Activated CD8-positive, alpha-beta T cell treated with anti-CD3 and anti-CD28 coated beads, Interleukin-2, amount 10 ng/mL, durations not matched to agents 7 days and 5 days (primary cell): ENCODE data around the gene HLA-DPA1. TPM values are rescaled to one million over a fixed set of nuclear protein-coding genes. Genes with fewer than 3 reads are reported as not detected.
A peak's percentile ranks its signal among the peaks of the same experiment; 100 is the strongest.

Source experiments
- ATAC-seq: fragments of 150-1000 bp; cut with Tn5 transposase; one replicate; pipeline ENCODE4 v1.10.0; 2021; ENCODE audit warnings: moderate library complexity
- CTCF ChIA-PET: fragments of 350-600 bp; sonication (Branson Sonifier 250); formaldehyde crosslinking; loops from one replicate; lab custom pipeline; 2021; ENCODE audit warnings: antibody characterized with exemption; lab: Charles Lee
- POLR2A ChIA-PET: fragments of 350-600 bp; sonication (Branson Sonifier 250); formaldehyde crosslinking; loops from one replicate; lab custom pipeline; 2021; ENCODE audit warnings: antibody characterized with exemption; lab: Charles Lee
- DNase-seq: peaks from one replicate; pipeline ENCODE4 v3.0.0-alpha.2; 2020
- H3K27ac Mint-ChIP-seq: one replicate; pipeline ENCODE4 v1.8.0; 2021; ENCODE audit warnings: mild to moderate bottlenecking, mixed read lengths
- H3K27me3 Mint-ChIP-seq: one replicate; pipeline ENCODE4 v1.8.0; 2021; ENCODE audit warnings: low read depth, mixed read lengths
- H3K36me3 Mint-ChIP-seq: one replicate; pipeline ENCODE4 v1.8.0; 2021; ENCODE audit warnings: low read depth, mixed read lengths
- H3K4me1 Mint-ChIP-seq: one replicate; pipeline ENCODE4 v1.8.0; 2021; ENCODE audit warnings: low read depth, mixed read lengths
- H3K4me3 Mint-ChIP-seq: one replicate; pipeline ENCODE4 v1.8.0; 2021; ENCODE audit warnings: mild to moderate bottlenecking, mixed read lengths
- H3K9me3 Mint-ChIP-seq: one replicate; pipeline ENCODE4 v1.8.0; 2022; ENCODE audit warnings: mixed read lengths; ENCODE audit not compliant: insufficient read depth
- total RNA-seq, 2 experiments: library from RNA; stranded (reverse); gene quantifications; one replicate each; pipeline ENCODE4 v1.2.3, GENCODE V29; 2021

The HLA-DPA1 gene
- total RNA-seq = 10 to 100 TPM; 39.1 to 40.0 TPM

DNA sequence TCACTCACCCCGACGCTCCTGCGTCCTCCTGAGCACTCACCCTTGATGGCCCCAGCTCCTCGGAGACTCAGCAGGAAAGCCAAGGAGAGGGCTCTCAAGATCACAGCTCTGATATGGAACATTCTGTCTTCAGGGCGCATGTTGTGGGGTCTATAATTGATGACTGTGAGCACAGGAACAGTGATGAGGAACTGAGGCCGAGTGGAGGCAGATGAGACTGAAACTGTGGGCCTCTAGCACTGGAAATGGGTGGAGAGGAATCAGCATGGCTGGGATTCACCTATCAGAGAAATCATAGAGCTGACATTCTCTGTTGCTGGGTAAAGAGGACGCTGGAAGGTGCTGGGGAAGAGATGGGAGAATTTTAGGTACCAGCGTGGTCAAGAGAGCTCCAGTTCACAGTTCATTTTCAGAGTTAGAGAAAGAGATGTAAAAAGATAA is at the start of gene HLA-DPA1:
TSS of gene HLA-DPA1 (minus strand) at position 219 of the 441 bp plus-strand sequence.
- Mint-ChIP-seq H3K27ac (peak within 1 kb of the TSS; percentile 12), H3K4me1 (peaks cover 43% of the 10 kb centered on the region), H3K4me3 (peak within 1 kb of the TSS; percentile 76), H3K9me3 (no peaks in the 10 kb centered on the region), H3K27me3 (peaks cover 6% of the 10 kb centered on the region), H3K36me3 (peaks cover 3% of the 10 kb centered on the region)
- DNase-seq (peak; percentile 64), ATAC-seq (peak; percentile 74)
- ChIA-PET CTCF (interaction anchor here (0.8 to 2.8 kb wide), 8 partner anchors 9 to 176 kb away, joined by 3 to 12 read pairs (median 4); no protein-coding TSS in a partner anchor), POLR2A (interaction anchor here (0.6 to 2.3 kb wide), 3 partner anchors 41 to 102 kb away, joined by 3 to 6 read pairs (median 3); no protein-coding TSS in a partner anchor)

GRCh38 chr6:33123181-33123580 is 49.7 kb upstream of the HLA-DPA1 start:
- H3K27ac Mint-ChIP-seq = no peak overlapping the region
- DNase-seq = no peak
- no peak for ATAC-seq
- H3K4me3 Mint-ChIP-seq = no peak overlapping the region
- H3K36me3 Mint-ChIP-seq = peaks cover 2% of the 10 kb centered on the region
- ChIA-PET POLR2A (no interaction called here), CTCF (interaction anchor here (0.6 to 9.5 kb wide), 12 partner anchors 9 to 125 kb away, joined by 3 to 135 read pairs (median 12); no protein-coding TSS in a partner anchor)
- H3K27me3 Mint-ChIP-seq = peaks cover 34% of the 10 kb centered on the region
- H3K4me1 Mint-ChIP-seq = peaks cover under 1% of the 10 kb centered on the region
- peaks cover 6% of the 10 kb centered on the region for H3K9me3 Mint-ChIP-seq

- H3K9me3 Mint-ChIP-seq = peaks cover 6% of the 10 kb centered on the region
- DNase-seq = no peak
- peaks cover 47% of the 10 kb centered on the region for H3K27me3 Mint-ChIP-seq
- H3K27ac Mint-ChIP-seq = no peak overlapping the region
- no peak overlapping the region for H3K4me3 Mint-ChIP-seq
- POLR2A ChIA-PET = interaction anchor here (1.3 kb wide), 1 partner anchor 152 kb away, joined by 5 read pairs; the partner anchor contains the start of genes RPS18 and VPS52
- peaks cover 13% of the 10 kb centered on the region for H3K4me1 Mint-ChIP-seq
- H3K36me3 Mint-ChIP-seq = peaks cover 2% of the 10 kb centered on the region
- ATAC-seq = no peak
- CTCF ChIA-PET = interaction anchor here (0.8 to 5.7 kb wide), 20 partner anchors 9 to 289 kb away, joined by 3 to 60 read pairs (median 4); partner anchors contain the start of genes RPS18 and VPS52
Measured at GRCh38 chr6:33120001-33120400, 46.6 kb upstream of the HLA-DPA1 start.

DNA sequence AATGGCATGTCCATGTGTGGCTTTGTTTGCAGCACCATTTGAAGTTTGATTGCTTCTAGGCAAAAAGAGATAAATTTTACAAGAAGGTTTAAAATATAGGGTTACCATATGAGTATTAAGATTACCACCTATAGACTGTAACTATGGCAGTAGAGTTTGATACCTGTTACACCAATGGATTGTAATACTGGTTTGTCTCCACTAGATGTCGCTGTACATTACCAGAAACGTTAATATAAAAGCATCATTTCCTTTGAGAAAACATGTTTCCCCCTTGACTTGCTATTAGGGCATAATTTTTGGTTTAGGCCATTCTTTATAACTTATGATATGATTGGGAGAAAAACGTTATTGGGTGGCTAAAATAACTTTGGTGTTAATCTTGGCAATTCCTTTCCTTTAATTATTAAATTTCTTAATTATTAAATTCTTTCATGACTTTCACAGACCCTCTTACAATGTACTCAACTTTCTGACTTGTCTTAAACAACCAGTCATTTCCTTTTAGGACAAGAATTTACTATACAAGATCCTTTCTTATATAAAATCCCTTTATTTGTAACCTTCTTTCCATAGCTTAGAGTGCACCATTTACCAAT is 45.2 kb upstream of the HLA-DPA1 start:
- ChIA-PET POLR2A (no interaction called here), CTCF (interaction anchor here (0.7 to 5.7 kb wide), 19 partner anchors 8 to 153 kb away, joined by 3 to 60 read pairs (median 4); partner anchors contain the start of genes RPS18 and VPS52)
- DNase-seq (peak; percentile 51), ATAC-seq (peak; percentile 61)
- H3K4me3 Mint-ChIP-seq = no peak overlapping the region
- H3K27me3 Mint-ChIP-seq = peaks cover 52% of the 10 kb centered on the region
- H3K27ac Mint-ChIP-seq = no peak overlapping the region
- peaks cover 2% of the 10 kb centered on the region for H3K9me3 Mint-ChIP-seq
- peaks cover 17% of the 10 kb centered on the region for H3K4me1 Mint-ChIP-seq
- H3K36me3 Mint-ChIP-seq = no peaks in the 10 kb centered on the region

- ChIA-PET CTCF (interaction anchor here (0.7 to 5.7 kb wide), 9 partner anchors 8 to 131 kb away, joined by 3 to 60 read pairs (median 5); no protein-coding TSS in a partner anchor), POLR2A (no interaction called here)
- Mint-ChIP-seq H3K27ac (no peak overlapping the region), H3K27me3 (peaks cover 58% of the 10 kb centered on the region), H3K4me1 (peaks cover 18% of the 10 kb centered on the region), H3K4me3 (no peak overlapping the region), H3K9me3 (no peaks in the 10 kb centered on the region), H3K36me3 (no peaks in the 10 kb centered on the region)
- no peak for DNase-seq
- no peak for ATAC-seq
Measured at GRCh38 chr6:33117811-33118277, 44.4 kb upstream of the HLA-DPA1 start.

DNA sequence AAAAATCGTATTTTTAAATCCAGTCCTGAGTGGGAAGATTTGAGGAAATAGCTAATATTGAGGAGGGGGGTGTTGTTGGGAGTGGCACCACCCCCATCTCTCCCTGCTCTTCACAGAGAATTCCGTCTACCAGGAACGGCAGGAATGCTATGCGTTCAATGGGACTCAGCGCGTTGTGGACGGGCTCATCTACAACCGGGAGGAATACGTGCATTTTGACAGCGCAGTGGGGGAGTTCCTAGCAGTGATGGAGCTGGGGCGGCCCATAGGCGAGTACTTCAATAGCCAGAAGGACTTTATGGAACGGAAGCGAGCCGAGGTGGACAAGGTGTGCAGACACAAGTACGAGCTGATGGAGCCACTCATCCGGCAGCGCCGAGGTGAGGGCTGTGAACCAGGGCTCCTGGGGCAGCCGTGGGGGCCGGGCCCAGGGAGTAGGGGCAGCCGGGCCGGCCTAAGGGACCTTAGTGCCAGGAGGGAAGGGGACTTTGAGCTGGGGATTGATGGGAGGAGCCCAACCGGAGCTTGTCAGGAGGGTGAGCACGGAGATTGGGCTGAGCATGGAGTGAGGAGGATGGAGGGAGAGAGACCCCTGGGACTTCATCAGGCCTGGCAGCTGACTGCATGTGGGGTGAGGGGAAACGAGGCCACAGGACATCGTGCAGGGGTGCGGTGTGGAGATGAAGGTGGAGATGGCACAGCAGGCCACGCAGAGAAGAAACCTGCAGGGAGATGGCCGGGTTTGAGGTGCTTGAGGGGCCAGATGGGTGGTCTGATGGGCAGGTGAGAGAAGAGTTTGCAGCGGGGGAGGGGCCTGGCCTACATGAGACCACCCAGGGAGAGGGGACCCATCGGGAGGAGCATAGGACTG is 43.6 kb upstream of the HLA-DPA1 start:
- Mint-ChIP-seq H3K27me3 (peaks cover 63% of the 10 kb centered on the region), H3K9me3 (no peaks in the 10 kb centered on the region), H3K36me3 (no peaks in the 10 kb centered on the region), H3K27ac (no peak overlapping the region), H3K4me3 (no peak overlapping the region), H3K4me1 (peaks cover 18% of the 10 kb centered on the region)
- ChIA-PET POLR2A (no interaction called here), CTCF (interaction anchor here (1.2 to 5.7 kb wide), 6 partner anchors 9 to 132 kb away, joined by 3 to 60 read pairs (median 6); no protein-coding TSS in a partner anchor)
- no peak for DNase-seq
- ATAC-seq = no peak

GRCh38 chr6:33116417-33116816 is 43.0 kb upstream of the HLA-DPA1 start:
- ChIA-PET CTCF (interaction anchor here (1.2 to 5.7 kb wide), 3 partner anchors 8 to 133 kb away, joined by 3 to 60 read pairs (median 5); no protein-coding TSS in a partner anchor), POLR2A (no interaction called here)
- Mint-ChIP-seq H3K4me3 (no peak overlapping the region), H3K27me3 (peaks cover 66% of the 10 kb centered on the region), H3K27ac (no peak overlapping the region), H3K9me3 (no peaks in the 10 kb centered on the region), H3K36me3 (no peaks in the 10 kb centered on the region), H3K4me1 (peaks cover 18% of the 10 kb centered on the region)
- DNase-seq = no peak
- ATAC-seq = no peak

DNA sequence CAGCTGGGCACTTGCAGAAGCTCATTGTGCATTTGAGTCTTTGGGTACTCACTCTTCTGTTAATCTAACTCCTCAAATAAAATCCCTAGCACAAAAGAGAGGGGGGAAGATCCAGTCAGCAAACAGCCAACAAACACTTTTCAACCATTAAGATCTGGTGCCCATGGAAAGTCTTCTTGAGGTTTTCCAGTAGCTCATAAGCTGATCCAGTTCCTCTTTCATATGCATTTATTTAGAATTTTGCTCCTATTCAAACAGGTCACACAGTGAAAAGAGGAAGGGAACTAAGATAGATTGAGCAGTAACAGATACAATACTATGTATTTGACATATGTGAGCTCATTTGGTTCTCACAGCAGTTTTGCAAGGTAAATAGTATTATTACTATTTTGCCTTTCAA is 41.0 kb upstream of the HLA-DPA1 start:
- H3K4me1 Mint-ChIP-seq = peaks cover 18% of the 10 kb centered on the region
- no peak overlapping the region for H3K27ac Mint-ChIP-seq
- ATAC-seq (no peak), DNase-seq (no peak)
- H3K36me3 Mint-ChIP-seq = no peaks in the 10 kb centered on the region
- CTCF ChIA-PET = interaction anchor here (0.8 to 1.5 kb wide), 6 partner anchors 10 to 131 kb away, joined by 3 to 15 read pairs (median 4); no protein-coding TSS in a partner anchor
- H3K4me3 Mint-ChIP-seq = no peak overlapping the region
- H3K27me3 Mint-ChIP-seq = peaks cover 72% of the 10 kb centered on the region
- no peaks in the 10 kb centered on the region for H3K9me3 Mint-ChIP-seq
- POLR2A ChIA-PET = interaction anchor here (0.6 kb wide), 1 partner anchor 41 kb away, joined by 3 read pairs; the partner anchor contains the start of gene HLA-DPA1

DNA sequence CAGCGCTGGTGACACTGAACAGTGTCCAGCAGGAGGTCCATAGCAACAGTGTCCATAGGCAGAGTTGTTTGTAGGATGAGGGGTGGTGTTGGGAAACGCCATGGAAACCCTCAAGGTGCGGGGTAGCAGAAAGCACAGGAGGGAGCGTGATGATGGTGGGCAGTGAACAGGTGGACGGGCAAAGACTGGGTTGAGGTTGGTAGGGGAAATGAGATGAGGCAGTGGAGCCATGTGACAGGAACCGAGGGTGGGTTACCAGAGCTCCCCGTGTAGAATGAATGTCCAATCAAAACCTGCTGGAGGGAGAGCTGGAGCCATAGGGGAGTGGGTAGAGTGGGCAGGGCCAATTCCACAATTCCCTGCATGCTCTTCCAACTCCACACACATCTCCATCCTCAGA is 40.3 kb upstream of the HLA-DPA1 start:
- H3K4me1 Mint-ChIP-seq = peaks cover 18% of the 10 kb centered on the region
- H3K27ac Mint-ChIP-seq = no peak overlapping the region
- no peak for DNase-seq
- CTCF ChIA-PET = interaction anchor here (0.8 to 1.5 kb wide), 6 partner anchors 11 to 130 kb away, joined by 3 to 15 read pairs (median 4); no protein-coding TSS in a partner anchor
- no peaks in the 10 kb centered on the region for H3K36me3 Mint-ChIP-seq
- no peaks in the 10 kb centered on the region for H3K9me3 Mint-ChIP-seq
- no peak for ATAC-seq
- H3K4me3 Mint-ChIP-seq = no peak overlapping the region
- POLR2A ChIA-PET = interaction anchor here (0.6 kb wide), 1 partner anchor 40 kb away, joined by 3 read pairs; the partner anchor contains the start of gene HLA-DPA1
- peaks cover 73% of the 10 kb centered on the region for H3K27me3 Mint-ChIP-seq

DNA sequence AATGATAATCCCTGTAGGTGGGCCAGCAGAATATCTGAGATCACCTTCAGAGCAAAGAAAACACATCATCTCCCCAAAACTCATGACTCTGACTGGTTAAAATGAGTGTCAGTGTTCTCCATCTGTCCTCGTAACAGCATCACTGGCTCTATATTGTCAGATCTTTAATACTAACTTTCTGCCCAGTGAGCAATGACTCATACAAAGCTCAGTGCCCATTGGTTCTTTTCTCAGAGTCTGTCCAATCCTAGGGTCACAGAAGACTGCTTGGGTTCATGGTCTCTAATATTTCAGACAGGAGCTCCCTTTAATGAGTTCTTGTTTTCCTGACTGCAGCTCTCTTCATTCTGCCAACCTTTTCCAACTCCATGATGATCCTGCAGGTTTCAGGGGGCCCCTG is 38.7 kb upstream of the HLA-DPA1 start:
- ATAC-seq (peak; percentile 90), DNase-seq (peak; percentile 44)
- Mint-ChIP-seq H3K9me3 (no peaks in the 10 kb centered on the region), H3K36me3 (no peaks in the 10 kb centered on the region), H3K4me1 (peaks cover 10% of the 10 kb centered on the region), H3K27ac (no peak overlapping the region), H3K4me3 (no peak overlapping the region), H3K27me3 (peaks cover 74% of the 10 kb centered on the region)
- ChIA-PET POLR2A (no interaction called here), CTCF (interaction anchor here (0.7 to 1.3 kb wide), 6 partner anchors 9 to 137 kb away, joined by 3 to 8 read pairs (median 3); no protein-coding TSS in a partner anchor)

DNA sequence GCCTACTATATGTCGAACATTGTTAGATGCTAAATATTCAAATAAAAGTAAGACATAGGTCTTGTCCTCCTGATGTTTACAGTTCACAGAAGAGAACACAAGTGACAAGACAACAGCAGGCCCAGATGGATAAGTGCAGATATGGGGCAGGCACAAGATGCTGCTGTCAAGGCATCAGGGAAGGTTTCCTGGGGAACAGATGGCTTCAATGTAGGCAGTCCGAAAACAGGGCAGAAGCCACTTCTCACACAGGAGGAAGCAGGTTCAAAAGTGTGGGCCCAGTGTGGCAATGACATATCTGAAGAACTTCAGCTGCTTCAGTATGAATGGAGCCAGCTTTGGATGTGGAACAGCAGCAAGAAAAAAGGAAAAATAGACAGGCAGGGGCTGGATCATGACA is 34.9 kb upstream of the HLA-DPA1 start:
- DNase-seq (no peak), ATAC-seq (no peak)
- Mint-ChIP-seq H3K9me3 (no peaks in the 10 kb centered on the region), H3K36me3 (no peaks in the 10 kb centered on the region), H3K4me1 (no peaks in the 10 kb centered on the region), H3K27me3 (peaks cover 69% of the 10 kb centered on the region), H3K4me3 (no peak overlapping the region), H3K27ac (no peak overlapping the region)
- POLR2A ChIA-PET = no interaction called here
- CTCF ChIA-PET = interaction anchor here (1.3 to 1.5 kb wide), 2 partner anchors 10 to 12 kb away, joined by 3 to 4 read pairs; no protein-coding TSS in a partner anchor
